Smooth muscle cell of the brain vasculature (primary cell): ENCODE data around the gene HMX1.

Source experiments
- DNase-seq: peaks from one replicate; pipeline ENCODE4 v3.0.0-alpha.2; 2012; ENCODE audit warnings: low read depth, low spot score

Gene HMX1

GRCh38 chr4:8869002-8869897, 2.4 kb downstream of the HMX1 start:
- no peak for DNase-seq

- no peak for DNase-seq
Measured at GRCh38 chr4:8868321-8869001, 3.2 kb downstream of the HMX1 start.

- no peak for DNase-seq
Measured at GRCh38 chr4:8867624-8868320, 3.9 kb downstream of the HMX1 start.

GRCh38 chr4:8866828-8867623, 4.6 kb downstream of the HMX1 start:
- no peak for DNase-seq

- no peak for DNase-seq
Measured at GRCh38 chr4:8866421-8866820, 5.2 kb downstream of the HMX1 start.

- no peak for DNase-seq
Measured at GRCh38 chr4:8865681-8866310, 5.8 kb downstream of the HMX1 start.

GRCh38 chr4:8864912-8865680, 6.5 kb downstream of the HMX1 start:
- DNase-seq = no peak

GRCh38 chr4:8863686-8864682, 7.7 kb downstream of the HMX1 start:
- no peak for DNase-seq

GRCh38 chr4:8862800-8863685, 8.6 kb downstream of the HMX1 start:
- no peak for DNase-seq

GRCh38 chr4:8862334-8862733, 9.3 kb downstream of the HMX1 start:
- no peak for DNase-seq

GRCh38 chr4:8861576-8862295, 9.9 kb downstream of the HMX1 start:
- DNase-seq = no peak

GRCh38 chr4:8860892-8861575, 10.6 kb downstream of the HMX1 start:
- no peak for DNase-seq

GRCh38 chr4:8860096-8860891, 11.3 kb downstream of the HMX1 start:
- DNase-seq = no peak

- no peak for DNase-seq
Measured at GRCh38 chr4:8859550-8860095, 12.0 kb downstream of the HMX1 start.

- no peak for DNase-seq
Measured at GRCh38 chr4:8858701-8859210, 12.9 kb downstream of the HMX1 start.
